LoVo (cell line): Measurements from ENCODE around the gene AKNA.

Experiments
- DNase-seq: peaks from one replicate; pipeline ENCODE4 v3.0.0-alpha.2; 2016; ENCODE audit warnings: low spot score

AKNA gene

GRCh38 chr9:114376586-114377445 is 11.0 kb downstream of the AKNA start:
- no peak for DNase-seq

- no peak for DNase-seq
Observed at GRCh38 chr9:114375386-114376175, 12.2 kb downstream of the AKNA start.

GRCh38 chr9:114374936-114375335 is 12.8 kb downstream of the AKNA start:
- DNase-seq: no peak

- DNase-seq: no peak
Observed at GRCh38 chr9:114373960-114374730, 13.6 kb downstream of the AKNA start.

- no peak for DNase-seq
Observed at GRCh38 chr9:114372921-114373448, 14.8 kb downstream of the AKNA start.

GRCh38 chr9:114371973-114372917 is 15.5 kb downstream of the AKNA start:
- DNase-seq: no peak

- no peak for DNase-seq
Observed at GRCh38 chr9:114371343-114371944, 16.3 kb downstream of the AKNA start.

- no peak for DNase-seq
Observed at GRCh38 chr9:114370968-114371320, 16.8 kb downstream of the AKNA start.

GRCh38 chr9:114370251-114370967 is 17.4 kb downstream of the AKNA start:
- no peak for DNase-seq

GRCh38 chr9:114369216-114370130 is 18.3 kb downstream of the AKNA start:
- no peak for DNase-seq

GRCh38 chr9:114367772-114368569 is 19.8 kb downstream of the AKNA start:
- no peak for DNase-seq

- no peak for DNase-seq
Observed at GRCh38 chr9:114367366-114367765, 20.4 kb downstream of the AKNA start.

- DNase-seq: no peak
Observed at GRCh38 chr9:114366334-114367128, 21.3 kb downstream of the AKNA start.

- no peak for DNase-seq
Observed at GRCh38 chr9:114365194-114365593, 22.6 kb downstream of the AKNA start.

- no peak for DNase-seq
Observed at GRCh38 chr9:114364134-114365041, 23.4 kb downstream of the AKNA start.

GRCh38 chr9:114363424-114363823 is 24.4 kb downstream of the AKNA start:
- DNase-seq: no peak
